Heart right ventricle (tissue), 16 donors: Measurements from ENCODE around the gene RPRML. TPM values are rescaled to one million over a fixed set of nuclear protein-coding genes. Genes with fewer than 3 reads are reported as not detected.
A peak's percentile ranks its signal among the peaks of the same experiment; 100 is the strongest.

ENCODE experiments used
- ATAC-seq, 8 donors: fragments of 200-7000 bp; cut with Tn5 transposase; one replicate each; pipeline ENCODE4 v1.9.1; 2020; ENCODE audit warnings: mild to moderate bottlenecking in 8 of 8, moderate library complexity in 8 of 8, moderate number of reproducible peaks in 1 of 8
- DNase-seq, 2 donors: peaks; one replicate each; pipeline ENCODE4 v3.0.0-alpha.2; 2020
- H3K27ac ChIP-seq, 10 donors: fragments of 200-600 bp; sonication (generic) in 2 of 10; one replicate each; pipeline versions ENCODE4 v1.5.0 to v1.8.0; 2020 to 2022; ENCODE audit warnings: mild to moderate bottlenecking in 3 of 10
- H3K27me3 ChIP-seq, 7 donors: fragments of 200-600 bp; one replicate each; pipeline ENCODE4 v1.8.0; 2021 to 2022; ENCODE audit warnings: mild to moderate bottlenecking in 2 of 7
- H3K36me3 ChIP-seq, 9 donors: fragments of 200-600 bp; sonication (generic) in 1 of 9; one replicate each; pipeline versions ENCODE4 v1.5.0 to v1.8.0; 2020 to 2022; ENCODE audit warnings: mild to moderate bottlenecking in 2 of 9
- H3K4me1 ChIP-seq, 9 donors: fragments of 200-600 bp; sonication (generic) in 1 of 9; one replicate each; pipeline versions ENCODE4 v1.5.0 to v1.8.0; 2020 to 2022; ENCODE audit warnings: mild to moderate bottlenecking in 4 of 9
- H3K4me3 ChIP-seq, 10 donors: fragments of 200-600 bp; sonication (generic) in 2 of 10; one replicate each; pipeline versions ENCODE4 v1.5.0 to v1.8.0; 2020 to 2022; ENCODE audit warnings: mild to moderate bottlenecking in 7 of 10, moderate library complexity in 2 of 10
- H3K9me3 ChIP-seq, 11 donors: fragments of 200-600 bp in 10 of 11; sonication (generic) in 2 of 11; one replicate each; pipeline versions ENCODE4 v1.5.0 to v1.8.0; 2013 to 2022; ENCODE audit warnings: mild to moderate bottlenecking in 2 of 11, control low read depth in 1 of 11, moderate library complexity in 1 of 11
- WGBS, 2 donors: extraction: QIAGEN DNeasy Blood & Tissue Kit; methylation state at CpG; one replicate each; pipeline ENCODE4 v1.1.7; 2013; ENCODE audit warnings: inconsistent platforms in 1 of 2; 5-methylcytosine and 5-hydroxymethylcytosine counted together
- intact Hi-C, 10 donors: fragments of 100-400 bp; cut with DNase I; formaldehyde crosslinking; loops; one replicate each; pipeline versions ENCODE4 v1.11.1 to v1.14.2; 2022
- polyA plus RNA-seq, 2 donors: library from polyadenylated mRNA; stranded (reverse); fragments of 200-250 nt; gene quantifications; one replicate each; pipeline ENCODE4 v1.2.3, GENCODE V29; 2013
- total RNA-seq, 10 donors: library from RNA; stranded (reverse); fragmentation: NEBNext Ultra II Directional in 3 of 10; extraction: Animal tissue kit (Norgen Biotek cat#: 25700) in 3 of 10; gene quantifications; one replicate each; pipeline versions ENCODE4 v1.2.1 to v1.2.4, GENCODE V29; 2021 to 2023
- TF ChIP-seq, protein P1 (sequence below), 9 donors: fragments of 200-600 bp; sonication (generic) in 2 of 9; IDR thresholded peaks; one replicate each; pipeline versions ENCODE4 v1.5.0 to v1.8.0; 2021 to 2022; ENCODE audit warnings: antibody characterized with exemption in 9 of 9, mild to moderate bottlenecking in 5 of 9, moderate library complexity in 1 of 9
- donor health status: Arrhythmogenic right ventricular cardiomyopathy.
- donor health status: ischemic (EF 13 %, LVEDD 7.1; RV severe dilation, severe dysfunction).
- donor health status: healthy with polysubstance abuse.
- donor health status: DM: no; HTN: yes; CAD: no.
- donor health status: DM: no; HTN: no; CAD: no.
- donor health status: ischemic (EF 25% LVEDD 6.9; RV normal size, moderate dysfunction).
- donor health status: ischemic (EF 25% LVEDD 5.7; RV mildly dilated, moderate dysfunction).
- donor health status: healthy.
- donor health status: DM: yes; HTN: yes; CAD: no.
- donor health status: Ischemic cardiomyopathy.
- donor health status: ischemic (EF 35%, LVEDD 5.7; RV mildly dilated, moderate dysfunction).
- donor health status: nonischemic (EF 11% LVEDD 7.7; RV severe dilation, severe dysfunction).
- donor health status: DM: yes; HTN: yes; CAD: no.
- donor health status: PGD.
- donor health status: ischemic (EF 29% LVEDD 5.4; RV normal size, mild dysfunction).
- donor health status: nonischemic (EF 23%, LVEDD 6.1; RV moderate dilation, normal function).

The RPRML gene
- total and polyA plus RNA-seq, 12 donors = 0.37 to 0.38 TPM; not detected in 10

DNA sequence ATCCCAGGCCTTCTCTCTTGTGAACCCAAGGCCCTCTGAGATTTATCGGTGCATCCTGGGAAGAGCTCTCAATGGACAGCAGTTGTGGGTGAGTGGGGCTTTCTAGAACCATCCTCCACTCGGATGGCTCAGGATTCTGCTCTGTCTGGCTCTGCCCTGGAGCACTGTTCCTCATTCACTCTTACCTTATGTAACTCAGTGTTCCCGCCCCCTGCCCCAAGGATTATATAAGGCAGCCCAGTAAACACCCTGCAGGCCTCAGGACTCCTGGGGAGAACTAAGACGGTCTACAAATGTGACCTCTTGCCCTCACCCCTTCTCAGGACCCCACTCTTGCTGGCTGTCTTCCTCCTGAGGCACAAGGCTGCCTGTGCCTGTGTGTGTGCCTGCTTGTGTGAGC lies 3.8 kb downstream of the RPRML start:
- Histone ChIP-seq H3K27me3 (peaks cover 0 to 43% (median 31%) of the 10 kb centered on the region in 7 donors), H3K4me1 (peaks cover 5 to 38% (median 19%) of the 10 kb centered on the region in 9 donors), H3K9me3 (no peaks in the 10 kb centered on the region), H3K36me3 (no peaks in the 10 kb centered on the region), H3K27ac (no peak overlapping the region), H3K4me3 (no peak overlapping the region)
- no peak for DNase-seq
- no peak for ATAC-seq
- TF ChIP-seq, protein P1, sequence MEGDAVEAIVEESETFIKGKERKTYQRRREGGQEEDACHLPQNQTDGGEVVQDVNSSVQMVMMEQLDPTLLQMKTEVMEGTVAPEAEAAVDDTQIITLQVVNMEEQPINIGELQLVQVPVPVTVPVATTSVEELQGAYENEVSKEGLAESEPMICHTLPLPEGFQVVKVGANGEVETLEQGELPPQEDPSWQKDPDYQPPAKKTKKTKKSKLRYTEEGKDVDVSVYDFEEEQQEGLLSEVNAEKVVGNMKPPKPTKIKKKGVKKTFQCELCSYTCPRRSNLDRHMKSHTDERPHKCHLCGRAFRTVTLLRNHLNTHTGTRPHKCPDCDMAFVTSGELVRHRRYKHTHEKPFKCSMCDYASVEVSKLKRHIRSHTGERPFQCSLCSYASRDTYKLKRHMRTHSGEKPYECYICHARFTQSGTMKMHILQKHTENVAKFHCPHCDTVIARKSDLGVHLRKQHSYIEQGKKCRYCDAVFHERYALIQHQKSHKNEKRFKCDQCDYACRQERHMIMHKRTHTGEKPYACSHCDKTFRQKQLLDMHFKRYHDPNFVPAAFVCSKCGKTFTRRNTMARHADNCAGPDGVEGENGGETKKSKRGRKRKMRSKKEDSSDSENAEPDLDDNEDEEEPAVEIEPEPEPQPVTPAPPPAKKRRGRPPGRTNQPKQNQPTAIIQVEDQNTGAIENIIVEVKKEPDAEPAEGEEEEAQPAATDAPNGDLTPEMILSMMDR (IDR thresholded peaks at IDR 0.05) = no peak
- intact Hi-C loops = no loop called here
- 86 to 88% methylated on average over 4 of the region's 4 CpGs for WGBS, 2 donors

DNA sequence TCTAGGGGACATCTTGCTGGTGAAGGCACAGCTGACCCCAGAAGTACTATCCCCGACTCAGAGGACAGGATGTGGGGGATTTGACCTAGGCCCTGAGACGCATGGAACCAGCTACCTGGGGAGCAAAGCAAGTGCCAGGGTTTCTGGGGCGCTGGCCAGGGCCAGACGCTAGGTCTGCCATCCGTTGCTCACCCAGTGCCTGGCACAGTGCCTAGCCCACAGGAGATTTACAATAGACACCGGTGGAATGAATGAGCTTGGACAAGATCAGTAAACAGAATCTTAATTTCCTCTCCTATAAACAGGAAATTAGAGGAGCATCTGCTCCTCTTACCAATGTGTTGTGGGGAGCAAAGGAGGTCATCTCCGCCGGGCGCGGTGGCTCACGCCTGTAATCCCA lies 5.0 kb downstream of the RPRML start:
- no peak overlapping the region for H3K4me3 ChIP-seq
- DNase-seq (no peak), ATAC-seq (no peak)
- no peaks in the 10 kb centered on the region for H3K9me3 ChIP-seq
- intact Hi-C loops = no loop called here
- H3K27me3 ChIP-seq = peaks cover 0 to 31% (median 22%) of the 10 kb centered on the region in 7 donors
- TF ChIP-seq, protein P1 (IDR thresholded peaks at IDR 0.05) = no peak
- H3K36me3 ChIP-seq = no peaks in the 10 kb centered on the region
- WGBS, 2 donors = 70 to 77% methylated on average over 11 of the region's 11 CpGs
- no peak overlapping the region for H3K27ac ChIP-seq
- H3K4me1 ChIP-seq = peaks cover under 1 to 28% (median 13%) of the 10 kb centered on the region in 9 donors

DNA sequence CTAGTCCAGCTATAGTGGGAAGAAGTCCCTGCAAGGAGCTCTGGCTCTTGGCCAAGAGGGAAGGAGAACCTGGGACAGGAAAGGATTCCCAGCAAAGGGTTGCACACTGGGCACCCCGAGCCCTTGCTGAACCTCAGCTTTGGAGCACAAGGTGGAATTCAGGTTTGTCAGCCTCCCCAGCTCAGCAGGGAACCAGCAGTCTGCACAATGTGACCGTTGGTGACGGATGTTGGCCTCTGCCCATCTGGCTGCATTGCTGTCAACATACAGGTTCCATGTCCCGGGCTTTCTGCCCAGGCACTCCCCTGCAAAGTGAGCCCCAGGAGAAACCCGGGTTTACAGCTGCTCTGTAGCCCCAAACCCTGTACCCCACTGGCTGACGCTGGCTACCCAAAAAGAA lies 6.7 kb downstream of the RPRML start:
- H3K36me3 ChIP-seq = no peaks in the 10 kb centered on the region
- H3K4me3 ChIP-seq = no peak overlapping the region
- intact Hi-C loops = no loop called here
- TF ChIP-seq, protein P1 (IDR thresholded peaks at IDR 0.05) = no peak
- DNase-seq (peak in 1 of 2 donors; percentile 54), ATAC-seq (peak in 6 of 8 donors; percentile 57 to 82 (median 73))
- no peak overlapping the region for H3K27ac ChIP-seq
- WGBS, 2 donors = 44 to 52% methylated on average over 6 of the region's 6 CpGs
- H3K4me1 ChIP-seq = peaks cover 0 to 11% (median 0%) of the 10 kb centered on the region in 9 donors
- no peaks in the 10 kb centered on the region for H3K9me3 ChIP-seq
- H3K27me3 ChIP-seq = peaks cover 0 to 13% (median 5%) of the 10 kb centered on the region in 7 donors

DNA sequence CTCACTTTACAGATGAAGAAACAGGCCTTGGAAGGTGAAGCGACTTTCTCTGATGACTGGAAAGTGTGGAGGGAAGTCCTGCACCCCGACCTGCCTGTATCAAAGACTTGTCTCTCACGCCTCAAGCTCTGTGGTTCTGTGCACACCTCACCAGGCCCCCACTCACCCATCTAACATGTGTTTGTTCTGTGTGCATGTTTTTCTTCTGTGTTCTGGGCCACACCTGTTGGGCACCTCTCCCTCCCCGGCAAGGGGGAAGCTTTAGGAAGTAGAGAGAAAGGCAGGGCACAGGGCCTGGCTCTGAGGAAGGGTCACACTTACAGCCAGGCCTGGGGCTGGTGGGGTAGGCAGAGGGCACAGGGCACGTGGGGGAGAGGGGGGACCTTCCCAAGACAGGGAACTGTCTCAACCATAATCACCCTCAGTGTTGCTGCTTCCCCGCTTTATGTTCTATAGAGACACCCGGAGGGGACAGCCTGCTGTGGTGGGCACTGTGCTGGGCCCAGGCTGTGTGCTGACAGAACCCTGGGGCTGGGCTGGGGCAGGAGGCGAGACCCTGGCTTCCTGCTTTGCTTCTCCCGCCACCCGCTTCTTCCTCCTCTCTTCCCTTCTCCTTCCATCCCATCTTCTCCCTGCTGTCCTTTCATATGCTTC lies 7.3 kb downstream of the RPRML start:
- ATAC-seq (no peak), DNase-seq (no peak)
- intact Hi-C loops = no loop called here
- 79 to 85% methylated on average over 10 of the region's 10 CpGs for WGBS, 2 donors
- TF ChIP-seq, protein P1 (IDR thresholded peaks at IDR 0.05) = no peak
- H3K4me1 ChIP-seq = peaks cover 0 to 8% (median 0%) of the 10 kb centered on the region in 9 donors
- no peaks in the 10 kb centered on the region for H3K9me3 ChIP-seq
- H3K36me3 ChIP-seq = peaks cover 0 to 1% (median 0%) of the 10 kb centered on the region in 9 donors
- H3K4me3 ChIP-seq = no peak overlapping the region
- H3K27ac ChIP-seq = no peak overlapping the region
- peaks cover 0 to 9% (median 0%) of the 10 kb centered on the region in 7 donors for H3K27me3 ChIP-seq
